Gastrocnemius medialis (tissue), 4 donors: ENCODE data around the gene MARF1. TPM values are rescaled to one million over a fixed set of nuclear protein-coding genes. Genes with fewer than 3 reads are reported as not detected.

ENCODE experiments used
- ATAC-seq, 2 donors: fragments of 150-250 bp; one replicate each; pipeline ENCODE4 v1.9.1; 2016
- DNase-seq, 2 donors: peaks; one replicate each; pipeline ENCODE4 v3.0.0-alpha.2; 2019
- H3K27ac ChIP-seq, 4 donors: fragments of 200-600 bp; sonication (generic); 1 replicate in 1 of 4; 2 replicates in 3 of 4; pipeline ENCODE4 v1.5.1; 2016 to 2018; ENCODE audit warnings: mild to moderate bottlenecking in 2 of 4, moderate library complexity in 1 of 4
- H3K27me3 ChIP-seq, 3 donors: fragments of 200-600 bp; sonication (generic) in 2 of 3; 1 replicate in 1 of 3; 2 replicates in 2 of 3; pipeline versions ENCODE4 v1.5.1 to v1.6.0; 2016 to 2019; ENCODE audit warnings: mild to moderate bottlenecking in 1 of 3, moderate library complexity in 1 of 3
- H3K36me3 ChIP-seq, 2 donors: fragments of 200-600 bp; sonication (generic) in 1 of 2; one replicate each; pipeline ENCODE4 v1.5.1; 2017 to 2018
- H3K4me1 ChIP-seq, 2 donors: fragments of 200-600 bp; sonication (generic) in 1 of 2; one replicate each; pipeline ENCODE4 v1.5.1; 2016 to 2017; ENCODE audit warnings: mild to moderate bottlenecking in 2 of 2
- H3K4me3 ChIP-seq, 4 donors: fragments of 200-600 bp; sonication (generic) in 3 of 4; 1 replicate in 1 of 4; 2 replicates in 3 of 4; pipeline ENCODE4 v1.5.1; 2016 to 2019; ENCODE audit warnings: mild to moderate bottlenecking in 2 of 4
- H3K9me3 ChIP-seq, 3 donors: fragments of 200-600 bp; sonication (generic) in 2 of 3; 1 replicate in 1 of 3; 2 replicates in 2 of 3; pipeline ENCODE4 v1.5.1; 2016 to 2019
- POLR2A ChIP-seq, 2 donors: fragments of 450-650 bp; IDR thresholded peaks; one replicate each; pipeline ENCODE4 v1.6.1; 2017; ENCODE audit warnings: antibody characterized with exemption in 2 of 2, mild to moderate bottlenecking in 2 of 2, moderate library complexity in 2 of 2
- in situ Hi-C, 4 donors: fragments of 200-750 bp; cut with MboI; loops; one replicate each; pipeline versions ENCODE4 v1.15.0 to v1.8.0; 2017; ENCODE audit warnings: low sequenced_read_pairs in 4 of 4
- intact Hi-C: fragments of 100-400 bp; cut with DNase I; formaldehyde crosslinking; loops from one replicate; pipeline ENCODE4 v1.15.1; 2023; ENCODE audit warnings: low total_unique reads
- total RNA-seq, 4 donors: library from RNA; depleted of rRNA; stranded (reverse); fragments of >200 nt; gene quantifications; one replicate each; pipeline versions ENCODE4 v1.1.0 to v1.2.3, GENCODE V29; 2016
- TF ChIP-seq, protein P1 (sequence below), 5 experiments: fragments of 450-650 bp in 3 of 5; fragments of 200-600 bp in 2 of 5; sonication (generic) in 2 of 5; IDR thresholded peaks in 4 of 5; conservative IDR thresholded peaks in 1 of 5; 1 replicate in 4 of 5; 2 replicates in 1 of 5; pipeline ENCODE4 v1.5.1; 2016 to 2019; ENCODE audit warnings: antibody characterized with exemption in 5 of 5, mild to moderate bottlenecking in 3 of 5, moderate library complexity in 3 of 5

The MARF1 gene
- total RNA-seq, 4 donors from 2014 or later: 19.5 to 29.8 (median 26.5) TPM

DNA sequence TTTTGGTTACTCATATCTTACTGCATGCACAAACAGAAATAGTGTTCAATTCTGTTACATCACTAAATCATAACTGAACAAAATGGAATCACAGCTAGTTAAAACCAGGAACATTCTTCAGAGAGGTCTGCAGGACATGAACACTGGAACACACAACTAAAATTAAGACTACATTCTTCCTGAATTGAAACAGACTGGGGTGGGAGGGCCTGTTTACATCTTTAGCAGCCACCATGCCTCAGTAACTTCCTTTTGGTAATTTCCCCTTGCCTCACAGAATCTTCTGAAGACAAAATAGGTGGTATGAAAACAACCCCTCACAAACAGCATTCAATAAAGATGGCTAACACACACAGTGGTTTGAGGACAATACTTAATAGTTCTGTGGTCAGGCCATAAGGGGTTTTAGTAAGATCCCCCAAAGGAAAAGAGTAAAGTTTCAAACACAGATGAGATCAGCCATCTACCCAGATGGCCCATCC is 6.5 kb downstream of the MARF1 start:
- no peak for DNase-seq
- Histone ChIP-seq H3K36me3 (peaks cover 6 to 78% of the 10 kb centered on the region in 2 donors), H3K4me3 (no peak overlapping the region), H3K4me1 (peaks cover 7 to 9% of the 10 kb centered on the region in 2 donors), H3K27ac (no peak overlapping the region), H3K9me3 (no peaks in the 10 kb centered on the region), H3K27me3 (no peaks in the 10 kb centered on the region)
- ATAC-seq: no peak
- intact Hi-C loops (no loop called here), in situ Hi-C loops (no loop called here)
- TF ChIP-seq POLR2A (IDR thresholded peaks at IDR 0.05): no peak
- TF ChIP-seq, protein P1, sequence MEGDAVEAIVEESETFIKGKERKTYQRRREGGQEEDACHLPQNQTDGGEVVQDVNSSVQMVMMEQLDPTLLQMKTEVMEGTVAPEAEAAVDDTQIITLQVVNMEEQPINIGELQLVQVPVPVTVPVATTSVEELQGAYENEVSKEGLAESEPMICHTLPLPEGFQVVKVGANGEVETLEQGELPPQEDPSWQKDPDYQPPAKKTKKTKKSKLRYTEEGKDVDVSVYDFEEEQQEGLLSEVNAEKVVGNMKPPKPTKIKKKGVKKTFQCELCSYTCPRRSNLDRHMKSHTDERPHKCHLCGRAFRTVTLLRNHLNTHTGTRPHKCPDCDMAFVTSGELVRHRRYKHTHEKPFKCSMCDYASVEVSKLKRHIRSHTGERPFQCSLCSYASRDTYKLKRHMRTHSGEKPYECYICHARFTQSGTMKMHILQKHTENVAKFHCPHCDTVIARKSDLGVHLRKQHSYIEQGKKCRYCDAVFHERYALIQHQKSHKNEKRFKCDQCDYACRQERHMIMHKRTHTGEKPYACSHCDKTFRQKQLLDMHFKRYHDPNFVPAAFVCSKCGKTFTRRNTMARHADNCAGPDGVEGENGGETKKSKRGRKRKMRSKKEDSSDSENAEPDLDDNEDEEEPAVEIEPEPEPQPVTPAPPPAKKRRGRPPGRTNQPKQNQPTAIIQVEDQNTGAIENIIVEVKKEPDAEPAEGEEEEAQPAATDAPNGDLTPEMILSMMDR (IDR thresholded peaks at IDR 0.05 in 4 of 5, conservative IDR thresholded peaks at IDR 0.05 in 1 of 5): no peak

DNA sequence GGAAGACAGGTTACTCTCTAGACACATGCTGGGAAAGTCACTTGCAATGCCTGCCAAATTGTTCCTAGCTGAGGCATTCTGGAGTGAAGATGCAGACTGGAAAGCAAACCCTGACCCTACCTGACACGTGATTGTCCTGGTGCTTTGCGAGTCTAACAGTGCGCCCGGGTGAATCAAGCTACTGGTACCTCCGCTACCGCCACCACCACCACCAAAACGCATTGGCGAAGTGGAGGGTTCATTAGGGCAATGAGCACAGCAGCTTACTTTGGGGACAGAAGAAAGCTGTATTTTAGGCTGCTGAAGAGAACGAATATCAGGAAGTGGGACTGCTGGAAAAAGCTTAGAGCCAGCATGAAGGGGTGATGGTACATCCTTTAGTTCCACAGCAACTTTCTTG is 7.0 kb downstream of the MARF1 start:
- H3K27me3 ChIP-seq: no peaks in the 10 kb centered on the region
- in situ Hi-C loops: no loop called here
- no peak for TF ChIP-seq POLR2A (IDR thresholded peaks at IDR 0.05)
- TF ChIP-seq, protein P1 (IDR thresholded peaks at IDR 0.05 in 4 of 5, conservative IDR thresholded peaks at IDR 0.05 in 1 of 5): no peak
- H3K4me1 ChIP-seq: peaks cover 4% of the 10 kb centered on the region in 2 donors
- DNase-seq (no peak), ATAC-seq (no peak)
- H3K36me3 ChIP-seq: peaks cover 6 to 83% of the 10 kb centered on the region in 2 donors
- no peaks in the 10 kb centered on the region for H3K9me3 ChIP-seq
- no peak overlapping the region for H3K4me3 ChIP-seq
- H3K27ac ChIP-seq: no peak overlapping the region
- intact Hi-C loops: no loop called here

DNA sequence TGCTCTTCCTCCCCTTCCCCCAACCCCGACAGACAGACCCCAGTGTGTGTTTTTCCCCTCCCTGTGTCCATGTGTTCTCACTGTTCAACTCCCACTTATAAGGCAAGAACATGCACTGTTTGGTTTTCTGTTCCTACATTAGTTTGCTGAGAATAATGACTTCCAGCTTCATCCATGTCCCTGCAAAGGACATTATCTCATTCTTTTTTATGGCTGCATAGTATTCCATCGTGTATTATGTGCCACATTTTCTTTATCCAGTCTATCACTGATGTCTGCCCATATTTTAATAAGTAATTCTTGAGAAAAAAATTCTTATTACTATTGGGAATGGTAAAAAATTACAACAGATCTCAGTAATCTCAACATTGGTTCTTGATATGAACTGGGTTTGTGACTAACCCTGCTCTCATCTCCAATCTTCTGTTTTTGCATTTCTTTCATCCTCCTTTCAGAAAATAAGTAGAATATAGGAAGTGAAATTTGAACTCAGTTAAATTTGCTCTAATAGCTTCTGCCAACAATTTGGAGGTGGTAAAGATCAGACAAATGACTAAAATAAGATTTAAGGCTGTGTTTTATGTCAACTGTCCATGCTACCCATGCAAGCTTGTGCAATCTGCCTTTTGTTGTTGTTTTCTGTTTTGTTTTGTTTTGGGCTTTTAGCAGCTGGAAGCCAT is 11.1 kb downstream of the MARF1 start:
- Histone ChIP-seq H3K27me3 (no peaks in the 10 kb centered on the region), H3K9me3 (no peaks in the 10 kb centered on the region), H3K4me3 (no peak overlapping the region), H3K36me3 (peaks cover 6 to 81% of the 10 kb centered on the region in 2 donors), H3K27ac (no peak overlapping the region), H3K4me1 (no peaks in the 10 kb centered on the region)
- no peak for ATAC-seq
- in situ Hi-C loops (no loop called here), intact Hi-C loops (no loop called here)
- DNase-seq: no peak
- TF ChIP-seq, protein P1 (IDR thresholded peaks at IDR 0.05 in 4 of 5, conservative IDR thresholded peaks at IDR 0.05 in 1 of 5): no peak
- no peak for TF ChIP-seq POLR2A (IDR thresholded peaks at IDR 0.05)

GRCh38 chr16:15621889-15622288 is 21.1 kb downstream of the MARF1 start:
- DNase-seq: no peak
- TF ChIP-seq POLR2A (IDR thresholded peaks at IDR 0.05): no peak
- TF ChIP-seq, protein P1 (IDR thresholded peaks at IDR 0.05 in 4 of 5, conservative IDR thresholded peaks at IDR 0.05 in 1 of 5): no peak
- Histone ChIP-seq H3K4me3 (no peak overlapping the region), H3K27me3 (no peaks in the 10 kb centered on the region), H3K4me1 (peaks cover 22 to 29% of the 10 kb centered on the region in 2 donors), H3K9me3 (no peaks in the 10 kb centered on the region), H3K27ac (peak overlapping the region; percentile 74 to 77 (median 74)), H3K36me3 (peaks cover 6 to 64% of the 10 kb centered on the region in 2 donors)
- in situ Hi-C loops (no loop called here), intact Hi-C loops (no loop called here)
- ATAC-seq: peak; percentile 51 to 73
